SH-SY5Y (cell line): ENCODE data around the gene INPP4B.

Source experiments
- GATA2 ChIP-seq: IDR thresholded peaks from 2 replicates; pipeline ENCODE4 v1.6.1; 2011; ENCODE audit warnings: mild to moderate bottlenecking, low read depth, low read length
- GATA3 ChIP-seq: IDR thresholded peaks from 2 replicates; pipeline ENCODE4 v1.6.1; 2011; ENCODE audit warnings: low read depth, mild to moderate bottlenecking, low read length, moderate library complexity

- TF ChIP-seq GATA2 (no peak), GATA3 (no peak)
These were observed 7.3 kb downstream of the INPP4B start for GRCh38 chr4:142838778-142839177.
